Amniotic epithelial cell (primary cell): ENCODE results near the gene CEMIP2.
"Not testable (repeated sequence)": the region's sequence is repeated elsewhere in the genome, so short reads cannot be mapped to it uniquely, and the experiment has no call there.

ENCODE experiments used
- DNase-seq: peaks from one replicate; pipeline ENCODE4 v3.0.0-alpha.2; 2010; ENCODE audit warnings: low read depth

The CEMIP2 gene

DNA sequence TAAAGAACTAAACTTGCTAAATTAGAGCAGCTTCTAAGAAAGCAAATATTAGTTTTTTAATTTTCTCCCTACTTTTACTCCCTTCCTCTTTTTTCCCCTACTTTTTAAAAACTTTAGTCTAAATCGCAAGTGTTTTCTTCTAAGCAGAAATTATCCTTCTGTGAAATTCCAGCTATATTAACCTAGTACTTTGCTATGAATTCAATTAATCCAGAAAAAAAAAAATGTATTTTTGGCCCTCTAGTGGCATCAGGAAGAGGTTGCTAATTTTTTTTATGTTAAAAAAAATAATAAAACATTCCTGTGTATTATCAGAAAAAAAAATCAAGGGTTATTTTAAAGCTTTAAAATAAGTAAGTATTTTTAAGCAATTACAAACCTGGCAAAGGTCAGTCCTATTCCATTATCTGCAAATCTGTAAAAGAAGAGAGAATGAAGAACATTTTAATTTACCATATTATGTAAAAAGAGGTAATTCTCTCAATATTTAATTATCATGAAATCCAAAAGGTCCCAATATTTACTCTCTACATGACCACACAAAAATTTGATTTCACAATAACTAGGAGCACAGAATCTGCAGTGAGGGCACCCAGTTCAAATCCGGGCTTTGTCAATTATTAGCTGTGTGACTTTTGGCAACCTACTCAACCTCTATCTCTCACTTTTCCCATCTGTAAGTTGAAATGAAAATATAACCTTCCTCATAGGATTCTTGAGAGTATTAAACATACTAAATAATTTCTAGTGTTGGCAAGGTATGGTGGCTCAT, 52.0 kb downstream of the CEMIP2 start:
- DNase-seq: no peak

DNA sequence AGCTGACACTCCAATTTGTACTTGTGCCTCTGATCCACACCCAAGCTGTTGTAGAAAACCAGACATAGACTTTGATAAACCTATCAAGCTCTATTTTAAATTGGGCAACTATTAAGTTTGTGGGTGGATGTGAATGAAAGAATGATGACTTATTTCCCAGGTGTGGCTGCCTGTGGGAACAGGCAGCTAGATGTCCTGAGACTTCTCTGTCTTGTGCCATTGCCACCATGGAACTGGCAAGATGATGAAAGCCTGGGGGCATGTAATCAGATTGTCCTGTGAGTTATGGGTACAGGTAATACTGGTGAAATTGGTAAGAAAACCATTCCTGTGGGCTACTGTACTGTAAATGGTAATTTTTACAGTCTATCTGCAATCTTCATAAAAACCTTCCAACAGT, 57.5 kb downstream of the CEMIP2 start:
- no peak for DNase-seq

DNA sequence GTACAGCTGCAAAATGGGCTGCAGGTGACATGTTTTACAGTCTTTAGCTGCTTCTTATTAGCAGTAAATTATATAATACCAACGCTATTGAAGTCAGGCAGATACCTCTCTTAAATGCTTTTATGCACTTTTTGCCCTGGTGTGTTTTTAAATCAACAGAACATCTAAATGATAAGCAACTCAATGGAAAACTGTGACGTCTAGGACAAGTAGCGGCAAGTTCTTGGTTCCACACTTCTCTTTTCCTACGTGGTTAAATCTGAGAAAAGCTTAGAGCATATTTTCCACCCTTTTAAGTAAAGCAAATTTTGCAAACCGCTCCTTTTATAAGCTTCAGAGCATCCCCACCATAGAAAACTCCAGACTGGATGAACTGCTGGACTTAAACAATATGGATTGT, 58.1 kb downstream of the CEMIP2 start:
- no peak for DNase-seq

DNA sequence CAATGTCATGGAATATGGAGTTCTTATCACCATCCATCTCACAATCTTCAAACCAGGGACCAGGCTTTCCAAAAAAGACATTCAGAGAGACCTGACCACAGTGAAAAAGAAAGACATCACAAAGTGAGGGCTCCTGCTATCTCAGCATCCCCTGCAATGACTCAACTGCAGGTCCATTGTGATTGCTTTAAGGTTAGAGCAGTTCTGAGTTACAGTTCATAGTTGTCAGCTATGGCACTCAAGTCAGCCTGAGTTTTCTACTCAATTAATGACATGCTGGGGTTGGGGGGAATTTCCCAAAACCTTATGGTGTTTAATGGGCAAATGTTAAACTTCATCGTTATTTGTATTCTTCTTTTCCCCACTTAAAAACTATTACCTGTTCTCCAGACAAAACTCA, 58.9 kb downstream of the CEMIP2 start:
- no peak for DNase-seq

DNA sequence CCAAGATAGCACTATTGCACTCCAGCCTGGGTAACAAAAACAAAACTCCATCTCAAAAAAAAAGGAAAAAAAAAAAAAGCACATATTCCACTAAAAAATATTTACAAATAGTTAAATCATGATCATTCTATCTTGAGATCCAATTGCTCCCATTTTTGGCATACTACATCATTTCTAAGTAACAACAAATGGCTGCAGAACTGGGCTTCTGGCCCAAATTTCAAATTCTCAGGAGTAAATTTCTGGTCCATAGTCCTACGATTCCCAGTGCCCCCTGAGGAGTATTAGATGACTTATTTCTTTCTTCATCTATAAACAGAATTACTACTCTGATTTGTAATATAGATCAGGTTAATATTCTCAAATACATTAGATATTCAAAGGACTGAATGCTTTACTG, 62.1 kb downstream of the CEMIP2 start:
- no peak for DNase-seq

DNA sequence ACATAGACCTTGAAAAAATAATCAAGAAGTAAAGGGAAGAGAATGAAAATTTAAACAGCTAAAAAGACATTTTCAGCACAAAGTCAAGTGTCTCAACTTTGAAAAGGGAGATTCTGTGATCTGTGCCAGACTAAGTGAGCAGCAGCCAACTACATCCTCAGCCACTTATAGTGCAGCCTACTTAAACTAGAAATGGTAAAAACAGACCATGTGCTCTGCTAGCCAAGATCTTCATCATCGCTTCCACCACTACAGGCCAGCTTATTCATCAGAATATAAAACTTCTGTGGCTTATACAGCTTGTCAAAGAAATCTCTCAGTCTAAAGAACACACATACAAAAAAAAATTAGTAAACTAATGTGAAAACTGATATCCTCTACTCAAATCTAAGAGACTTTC, 63.5 kb downstream of the CEMIP2 start:
- no peak for DNase-seq

DNA sequence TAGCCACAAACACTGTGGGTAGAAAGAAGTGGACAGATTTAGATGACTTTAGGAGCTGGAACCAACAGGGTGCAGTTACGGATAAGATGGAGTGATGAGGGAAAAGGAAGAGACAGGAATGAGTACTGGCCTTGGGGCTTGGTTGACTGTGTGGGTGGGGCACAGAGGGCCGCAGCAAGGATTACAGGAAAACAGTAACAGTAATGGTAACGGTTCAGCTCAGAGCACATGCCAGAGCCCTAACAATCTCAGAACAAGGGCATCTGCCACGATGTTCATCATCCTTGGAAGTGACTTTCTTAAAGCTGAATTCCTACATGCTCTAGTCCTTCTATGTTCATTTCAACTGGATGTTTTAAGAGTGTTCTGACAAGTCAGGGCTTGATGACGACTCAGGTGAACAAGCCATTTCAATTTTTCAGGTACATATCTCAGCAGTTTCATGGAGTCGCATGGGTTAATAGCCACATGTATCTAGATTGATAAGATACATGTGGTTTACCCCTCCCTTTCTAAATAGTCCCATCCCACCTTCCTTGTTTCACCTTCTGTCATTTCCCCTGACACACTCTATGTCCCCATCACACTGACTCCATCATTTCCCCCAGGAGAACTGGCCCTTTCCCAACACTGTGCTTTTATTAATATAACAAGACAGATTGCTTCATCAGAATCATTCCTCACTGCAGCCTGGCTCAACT, 65.0 kb downstream of the CEMIP2 start:
- peak; percentile 31 for DNase-seq

DNA sequence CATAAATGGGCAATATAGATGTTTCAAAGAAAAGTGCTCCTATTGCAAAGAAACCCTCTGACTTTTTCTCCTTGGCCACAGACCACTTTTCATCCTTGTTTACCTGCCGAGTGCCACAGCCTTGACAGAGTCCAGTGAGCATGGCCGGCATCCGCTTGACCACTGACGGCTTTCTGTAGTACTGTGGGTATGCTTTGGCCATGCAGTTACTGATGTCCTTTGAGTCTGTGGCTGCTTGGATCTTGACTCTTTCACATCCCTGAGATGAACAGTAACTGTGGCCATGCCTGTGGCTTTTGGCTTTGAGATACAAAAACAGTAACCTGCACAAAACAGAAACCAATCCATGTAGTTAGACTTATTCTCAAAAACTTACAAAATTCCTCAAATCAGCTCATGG, 70.4 kb downstream of the CEMIP2 start:
- DNase-seq: no peak

DNA sequence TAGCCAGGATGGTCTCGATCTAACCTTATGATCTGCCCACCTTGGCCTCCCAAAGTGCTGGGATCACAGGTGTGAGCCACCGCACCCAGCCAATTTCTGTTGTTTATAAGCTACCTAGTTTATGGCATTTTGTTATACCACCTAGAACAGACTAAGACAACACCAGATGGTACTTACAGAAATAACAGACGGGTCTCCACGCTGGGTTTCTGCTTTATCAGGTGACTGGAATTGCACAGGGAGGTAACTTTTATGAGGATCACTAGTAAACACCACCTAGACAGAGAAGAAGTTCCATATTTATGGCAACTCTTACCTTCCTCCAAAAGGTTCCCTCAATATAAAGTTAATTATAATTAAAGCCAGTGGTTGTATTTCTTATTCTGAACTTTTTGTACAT, 74.0 kb downstream of the CEMIP2 start:
- no peak for DNase-seq

DNA sequence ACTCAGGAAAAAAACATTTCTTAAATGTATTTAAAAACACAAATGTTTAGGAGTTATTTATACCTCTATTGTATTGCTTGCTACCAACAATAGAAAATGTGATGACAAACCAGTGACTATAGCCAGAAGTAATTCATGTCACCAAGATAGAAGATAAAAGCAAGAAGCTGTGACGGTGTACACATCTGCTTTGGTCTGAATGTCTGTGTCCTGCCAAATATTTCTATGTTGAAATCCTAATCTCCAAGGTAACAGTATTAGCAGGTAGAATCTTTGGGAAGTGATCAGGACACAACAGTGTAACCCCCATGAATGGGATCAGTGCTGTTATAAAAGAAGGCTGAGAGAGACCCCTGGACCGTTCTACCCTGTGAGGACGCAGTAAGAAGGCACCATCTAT, 74.7 kb downstream of the CEMIP2 start:
- DNase-seq: no peak

DNA sequence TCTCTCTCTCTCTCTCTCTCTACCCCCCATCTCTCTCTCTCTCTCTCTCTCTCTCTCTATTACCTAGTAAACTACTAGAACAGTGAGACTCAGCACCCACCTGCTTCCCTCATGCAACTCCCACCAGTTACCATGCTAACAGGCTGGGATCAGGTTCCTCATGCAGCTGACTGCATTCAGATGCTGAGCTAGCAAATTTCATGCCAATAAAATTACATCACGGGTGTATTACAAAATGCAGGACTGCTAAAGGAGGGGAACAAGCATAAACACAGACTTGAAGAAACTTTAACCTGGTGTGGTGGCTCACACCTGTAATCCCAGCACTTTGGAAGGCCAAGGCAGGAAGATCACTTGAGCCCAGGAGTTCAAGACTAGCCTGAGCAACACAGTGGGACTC, 76.0 kb downstream of the CEMIP2 start:
- DNase-seq: peak; percentile 61

DNA sequence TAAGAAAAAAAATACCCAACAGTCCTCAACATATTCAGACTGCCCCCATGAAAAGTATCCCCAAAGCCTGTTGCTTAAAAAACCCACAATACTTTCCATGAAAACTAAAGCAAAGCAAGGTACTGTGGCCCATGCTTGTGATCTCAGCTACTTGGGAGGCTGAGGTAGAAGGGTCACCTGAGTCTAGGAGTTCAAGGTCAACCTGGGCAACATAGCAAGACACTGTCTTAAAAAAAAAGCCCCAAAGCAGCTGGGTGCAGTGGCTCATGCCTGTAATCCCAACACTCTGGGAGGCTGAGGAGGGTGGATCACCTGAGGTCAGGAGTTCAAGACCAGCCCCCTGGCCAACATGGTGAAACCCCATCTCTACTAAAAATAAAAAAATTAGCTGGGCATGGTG, 76.7 kb downstream of the CEMIP2 start:
- DNase-seq: not testable (repeated sequence)

DNA sequence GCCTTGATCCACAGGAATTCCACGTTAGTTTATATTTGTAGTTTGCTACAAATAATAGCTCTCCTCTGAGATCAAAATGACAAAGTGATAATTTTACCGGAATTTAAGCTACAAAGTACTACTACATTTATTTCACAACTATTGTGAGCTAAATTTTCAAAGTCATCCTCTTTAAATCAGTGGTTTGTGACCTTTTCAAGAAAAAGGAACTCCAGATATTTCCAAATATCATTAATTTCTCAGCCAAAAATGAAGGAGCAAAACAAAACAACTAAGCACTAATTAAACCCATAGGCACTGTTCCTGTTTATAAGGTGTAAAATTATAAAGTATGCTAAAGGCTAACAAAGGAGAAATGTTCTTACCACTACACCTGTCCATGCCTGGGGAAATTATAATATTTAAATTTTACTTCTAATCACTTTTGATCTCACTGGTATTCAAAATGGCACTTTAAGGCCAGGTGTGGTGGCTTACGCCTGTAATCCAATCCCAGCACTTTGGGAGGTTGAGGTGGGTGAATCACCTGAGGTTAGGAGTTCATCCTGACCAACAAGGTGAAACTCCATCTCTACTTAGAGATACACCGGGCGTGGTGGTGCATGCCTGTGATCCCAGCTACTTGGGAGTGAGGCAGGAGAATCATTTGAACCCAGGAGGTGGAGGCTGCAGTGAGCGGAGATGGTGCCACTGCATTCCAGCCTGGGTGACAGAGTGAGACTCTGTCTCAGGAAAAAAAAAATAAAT, 77.5 kb downstream of the CEMIP2 start:
- DNase-seq: no peak

DNA sequence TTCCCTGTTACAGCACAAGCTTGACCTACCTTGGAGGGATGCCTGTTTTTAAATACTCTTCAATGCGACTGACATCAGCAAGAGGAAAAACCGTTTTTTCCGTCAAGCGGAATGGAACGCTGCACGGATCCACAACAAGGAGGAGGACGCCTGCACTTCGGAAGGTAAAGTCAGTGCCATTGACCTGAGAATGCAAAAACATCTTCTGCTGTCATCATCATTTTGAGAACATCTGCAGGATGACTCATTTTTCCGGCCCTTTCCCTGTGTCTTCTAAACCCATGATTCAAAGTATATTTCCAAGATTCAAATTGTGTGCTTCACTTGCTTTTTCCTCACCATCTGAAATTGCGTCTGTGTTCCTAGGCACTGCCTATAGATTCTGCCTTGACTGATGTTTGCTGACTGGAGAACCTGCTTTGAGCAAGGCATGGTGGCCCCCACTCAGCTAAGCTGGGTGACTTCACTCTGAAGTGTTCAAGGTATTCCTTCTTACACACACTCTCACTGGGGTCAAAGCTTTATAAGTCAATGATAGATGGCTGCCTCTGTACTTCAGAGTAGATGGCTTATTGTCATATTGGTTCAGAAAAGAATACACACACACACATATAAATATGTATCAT, 78.1 kb downstream of the CEMIP2 start:
- peak; percentile 47 for DNase-seq

DNA sequence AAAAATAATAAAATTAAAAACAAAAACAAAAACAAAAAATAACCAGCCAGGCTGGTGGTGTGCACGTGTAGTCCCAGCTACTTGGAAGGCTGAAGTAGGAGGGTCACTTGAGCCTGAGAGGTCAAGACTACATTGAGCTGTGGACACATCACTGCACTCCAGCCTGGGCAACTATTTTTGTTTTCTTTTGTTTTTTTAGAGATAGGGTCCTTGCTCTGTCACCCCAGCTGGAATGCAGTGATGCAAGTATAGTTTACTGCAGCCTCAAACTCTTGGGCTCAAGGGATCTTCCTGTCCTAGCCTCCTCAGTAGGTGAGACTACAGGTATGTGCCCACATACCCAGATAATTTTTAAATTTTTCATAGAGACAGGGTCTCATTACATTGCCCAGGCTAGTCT, 80.6 kb downstream of the CEMIP2 start:
- no peak for DNase-seq

DNA sequence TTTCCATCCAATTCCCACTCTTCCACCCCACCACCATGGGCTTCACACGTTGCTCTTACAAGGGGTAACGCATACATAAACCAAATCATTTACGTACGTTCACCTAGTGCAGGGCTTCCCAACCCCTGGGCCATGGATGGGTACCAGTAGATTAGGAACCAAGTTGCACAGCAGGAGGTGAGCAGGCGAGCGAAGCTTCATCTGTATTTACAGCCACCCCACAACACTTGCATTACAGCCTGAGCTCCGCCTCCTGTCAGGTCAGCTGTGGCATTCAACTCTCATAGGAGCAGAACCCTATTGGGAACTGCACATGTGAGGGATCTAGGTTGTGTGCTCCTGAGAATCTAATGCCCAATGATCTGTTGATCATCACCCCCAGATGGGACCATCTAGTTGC, 82.3 kb downstream of the CEMIP2 start:
- DNase-seq: no peak

DNA sequence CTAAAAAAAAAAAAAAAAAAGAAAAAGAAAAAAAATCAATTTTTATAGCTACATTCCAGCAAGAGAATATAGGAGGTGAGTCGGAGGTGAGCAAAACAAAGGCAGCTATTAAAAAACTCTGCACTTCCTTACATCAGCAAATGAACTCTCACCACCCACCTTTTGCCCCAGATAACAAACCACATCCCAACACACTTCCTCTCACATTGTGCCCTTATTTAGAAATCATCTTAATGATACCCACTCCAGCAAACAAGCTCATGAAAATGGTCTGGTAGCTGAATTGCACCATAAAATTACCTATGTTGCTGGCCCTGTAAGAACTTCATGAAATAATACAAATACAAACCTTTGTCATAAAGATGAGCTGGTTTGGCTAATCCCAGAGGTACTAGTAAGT, 82.9 kb downstream of the CEMIP2 start:
- DNase-seq: peak; percentile 57

DNA sequence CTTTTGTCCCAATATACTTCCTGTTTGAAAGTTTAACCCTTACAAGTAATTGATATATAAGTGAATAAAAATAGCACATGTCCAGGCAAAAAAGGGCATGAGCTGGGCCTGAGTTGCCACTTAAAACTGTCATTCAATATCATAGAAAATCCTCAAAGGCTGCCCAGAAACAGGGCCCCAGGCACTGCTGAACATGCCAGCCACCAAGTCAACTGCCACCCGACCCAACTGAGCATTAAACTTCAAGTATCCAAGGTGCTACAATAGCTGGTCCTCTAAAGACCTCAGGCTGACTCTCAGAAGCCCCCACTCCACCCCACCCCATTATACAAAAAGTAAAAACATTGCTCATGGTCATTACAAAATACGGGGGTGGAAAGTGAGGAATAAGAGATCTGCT, 83.7 kb downstream of the CEMIP2 start:
- DNase-seq: no peak

DNA sequence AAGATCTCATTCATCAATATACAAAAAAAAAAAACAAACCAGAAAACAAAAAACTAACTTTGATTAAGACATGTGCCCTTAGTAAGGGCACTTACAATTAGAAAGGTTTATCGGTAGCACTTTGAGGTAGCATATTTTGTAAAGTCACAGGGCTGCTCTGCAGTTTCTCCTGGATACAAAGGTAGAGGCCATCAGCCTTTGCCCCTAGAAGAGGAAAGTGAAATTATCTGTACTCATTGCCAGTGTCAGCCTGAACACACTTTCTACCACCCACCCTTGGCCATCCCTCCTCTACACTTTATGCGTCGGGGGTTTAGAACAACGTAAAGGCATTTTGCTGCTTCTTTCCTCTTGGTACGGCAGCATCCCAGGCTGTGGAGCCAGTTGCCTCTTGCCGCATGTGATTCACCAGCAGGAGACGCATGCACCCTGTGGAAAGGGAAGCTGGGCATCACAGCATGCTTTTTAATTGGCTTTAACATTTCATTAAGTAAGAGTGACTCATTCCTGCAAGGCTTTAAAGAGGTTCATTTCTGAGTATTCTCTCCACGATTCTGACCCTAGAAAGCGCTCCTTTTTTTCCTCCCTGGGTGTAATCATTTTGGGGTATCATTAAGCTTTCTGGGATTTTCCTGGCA, 84.6 kb downstream of the CEMIP2 start:
- DNase-seq: peak; percentile 87

DNA sequence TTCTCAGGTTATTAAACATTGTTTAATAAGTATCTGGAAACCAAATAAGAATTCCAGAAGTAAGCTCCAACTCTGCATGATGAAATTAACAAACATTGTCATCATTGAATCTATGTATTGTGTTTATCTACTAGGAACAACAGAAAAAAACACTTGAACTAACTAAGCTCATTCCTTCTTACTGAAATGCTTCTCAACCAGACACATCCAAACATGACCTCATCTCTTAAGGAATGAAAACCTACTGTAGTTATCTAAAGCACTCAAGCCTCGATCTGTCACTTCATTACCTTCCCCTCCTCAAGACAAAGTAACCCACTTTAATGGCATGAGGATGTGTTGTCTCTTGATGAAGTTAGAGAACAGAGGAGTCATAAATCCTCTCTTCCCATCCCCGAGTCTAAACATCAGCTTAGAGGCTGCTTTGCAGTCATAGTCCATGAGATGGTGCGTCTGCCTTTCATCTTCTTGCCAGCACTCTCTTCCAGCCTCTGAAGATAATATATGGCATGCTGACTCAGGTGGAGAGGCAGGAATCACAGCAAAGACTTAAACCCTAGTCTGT, 86.5 kb downstream of the CEMIP2 start:
- peak; percentile 97 for DNase-seq

DNA sequence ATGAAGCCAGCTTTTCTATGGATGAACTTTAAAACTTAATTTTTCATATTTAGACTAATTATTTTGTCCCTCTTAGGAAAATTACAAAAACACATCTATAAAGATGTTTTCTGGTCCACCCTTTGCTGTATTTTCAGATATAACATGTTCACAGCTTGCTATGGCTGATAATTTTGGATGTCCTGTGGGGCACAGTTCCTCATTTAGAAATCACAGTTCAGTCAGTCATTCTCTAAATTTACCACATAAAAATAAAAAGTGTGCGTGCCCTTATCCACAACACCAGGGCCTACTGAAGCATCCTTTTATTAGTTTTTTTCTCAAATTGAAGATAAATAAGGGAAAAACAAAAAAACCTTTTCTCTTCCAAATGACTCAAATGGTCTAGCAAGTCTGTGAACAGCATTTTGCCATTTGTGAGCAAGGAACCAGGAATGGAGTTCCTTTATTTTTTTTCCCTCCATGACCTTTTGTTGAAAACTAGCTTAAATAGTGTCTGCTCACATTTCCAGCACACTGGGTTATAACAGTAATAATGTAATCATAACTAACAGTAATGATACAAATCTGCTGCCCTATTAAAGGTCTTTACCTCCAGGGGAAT, 87.1 kb downstream of the CEMIP2 start:
- DNase-seq: no peak
